ENCODE data around the gene COG5.
"Not testable (repeated sequence)": the region's sequence is repeated elsewhere in the genome, so short reads cannot be mapped to it uniquely, and the experiment has no call there.

Gene COG5

DNA sequence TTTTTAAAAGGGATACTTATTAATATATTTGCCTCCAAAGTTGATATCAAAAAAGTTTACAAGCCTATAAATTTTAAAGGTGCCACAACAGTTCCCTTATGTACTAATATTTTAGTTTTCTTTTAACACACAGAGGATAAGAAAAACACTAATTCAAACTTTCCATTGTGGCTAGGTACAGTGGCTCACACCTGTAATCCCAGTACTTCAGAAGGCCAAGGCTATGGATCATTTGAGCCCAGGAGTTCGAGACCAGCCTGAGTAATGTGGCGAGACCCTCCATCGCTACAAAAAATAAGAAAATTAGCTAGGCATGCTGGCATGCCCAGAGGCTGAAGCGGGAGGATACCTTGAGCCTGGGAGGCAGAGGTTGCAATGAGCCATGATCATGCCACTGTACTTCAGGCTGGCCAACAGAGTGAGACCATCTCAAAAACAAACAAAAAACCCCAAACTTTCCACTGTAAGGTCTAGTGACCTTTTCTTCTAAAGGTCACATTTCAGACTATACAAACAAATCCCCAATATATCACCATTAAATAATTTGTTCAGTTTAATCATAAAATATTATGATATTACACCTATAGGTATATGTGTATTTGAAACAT lies 287.4 kb downstream of the COG5 start:
- DNase-seq (ENCODE audit: low spot score), result no peak

DNA sequence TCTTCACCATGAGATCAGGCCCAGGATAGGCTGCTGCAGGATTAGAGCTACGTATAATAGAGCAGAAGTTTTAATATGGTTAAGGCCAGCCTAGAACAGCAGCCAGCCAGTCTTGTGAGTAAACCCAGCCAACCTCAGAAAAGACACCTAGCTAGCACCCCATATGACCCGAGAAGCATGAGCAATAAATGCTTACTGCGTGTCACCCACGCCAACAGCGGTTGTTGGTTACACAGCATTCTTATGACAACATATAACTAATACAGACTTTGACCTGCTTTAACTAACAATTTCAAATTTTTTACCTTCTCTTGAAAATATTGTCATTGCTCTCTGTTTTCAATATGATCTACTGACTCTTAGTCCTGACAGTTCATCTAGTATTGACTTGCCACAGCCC lies 289.2 kb downstream of the COG5 start:
- no peak for DNase-seq (ENCODE audit: low spot score)

DNA sequence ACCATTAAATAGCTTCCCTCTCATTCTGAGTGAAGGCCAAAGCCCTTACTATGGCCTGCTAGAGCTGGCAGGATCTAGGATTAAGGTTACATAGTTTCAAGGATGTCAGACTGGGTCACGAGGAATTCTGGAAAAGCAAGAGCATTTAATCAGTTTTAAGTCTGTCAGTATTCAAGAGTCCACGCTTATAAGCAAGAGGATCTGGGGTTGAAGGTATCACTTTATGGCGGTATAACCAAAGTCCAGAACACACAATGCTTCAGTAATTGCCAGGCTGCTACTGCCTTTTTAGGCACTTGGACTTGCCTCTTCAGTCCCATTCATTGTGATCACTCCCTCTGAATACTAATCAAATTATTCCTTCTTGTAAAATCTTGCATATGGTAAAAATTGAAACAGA lies 293.9 kb downstream of the COG5 start:
- no peak for DNase-seq (ENCODE audit: low spot score)

DNA sequence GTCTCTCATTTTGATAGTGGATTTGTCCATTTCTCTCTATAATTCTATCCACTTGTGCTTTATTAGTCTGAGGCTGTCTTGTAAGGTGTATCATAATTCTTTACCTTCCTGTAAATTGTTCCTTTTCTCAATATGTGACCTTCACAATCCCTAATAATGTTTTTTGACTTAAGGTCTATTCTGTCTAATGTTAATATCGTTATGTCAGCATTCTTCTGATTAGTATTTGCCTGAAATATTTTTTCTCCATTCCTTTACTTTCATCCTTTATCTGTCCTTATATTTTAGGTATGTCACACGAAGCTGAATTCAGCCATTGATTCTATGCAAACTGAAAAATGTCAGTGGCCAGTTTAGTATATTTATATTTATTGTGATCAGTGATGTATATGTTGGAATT lies 295.1 kb downstream of the COG5 start:
- no peak for DNase-seq (ENCODE audit: low spot score)

DNA sequence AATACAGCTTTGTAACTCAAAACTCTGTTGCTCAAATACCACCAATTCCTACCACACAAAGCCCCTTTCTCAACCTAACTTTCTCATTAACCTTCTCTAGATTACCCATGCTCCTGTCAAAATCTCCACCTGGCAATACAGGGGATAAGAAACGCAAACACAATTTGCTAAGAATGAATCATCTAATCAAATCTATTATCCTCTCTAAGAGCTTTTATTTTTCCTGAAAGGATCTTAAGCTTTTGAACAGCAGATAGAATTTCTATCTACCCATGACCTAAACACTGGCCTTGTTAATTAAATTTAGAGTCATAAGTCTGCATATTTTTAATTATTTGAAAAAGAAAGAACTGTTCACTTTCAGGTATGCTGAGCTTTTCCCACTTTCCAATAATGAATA lies 296.6 kb downstream of the COG5 start:
- DNase-seq (ENCODE audit: low spot score), result no peak

DNA sequence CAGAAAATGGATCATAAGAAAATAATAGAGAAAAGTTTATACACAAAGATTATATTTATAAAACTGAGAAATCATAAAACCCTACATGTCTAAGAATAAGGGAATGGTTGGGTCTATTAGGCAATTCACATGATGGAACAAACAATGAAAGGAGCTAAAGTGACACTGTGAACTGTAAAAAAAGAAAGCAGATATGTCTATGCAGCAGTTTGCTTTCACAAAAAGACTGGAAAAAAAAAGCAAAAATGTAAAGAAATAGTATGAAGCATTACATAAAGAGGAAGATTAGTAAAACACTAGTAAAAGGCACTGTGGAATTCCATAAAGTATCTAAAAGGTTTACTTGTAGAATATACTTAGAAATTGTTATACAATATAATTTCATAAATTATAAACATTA lies 299.0 kb downstream of the COG5 start:
- DNase-seq (ENCODE audit: low spot score), result no peak

DNA sequence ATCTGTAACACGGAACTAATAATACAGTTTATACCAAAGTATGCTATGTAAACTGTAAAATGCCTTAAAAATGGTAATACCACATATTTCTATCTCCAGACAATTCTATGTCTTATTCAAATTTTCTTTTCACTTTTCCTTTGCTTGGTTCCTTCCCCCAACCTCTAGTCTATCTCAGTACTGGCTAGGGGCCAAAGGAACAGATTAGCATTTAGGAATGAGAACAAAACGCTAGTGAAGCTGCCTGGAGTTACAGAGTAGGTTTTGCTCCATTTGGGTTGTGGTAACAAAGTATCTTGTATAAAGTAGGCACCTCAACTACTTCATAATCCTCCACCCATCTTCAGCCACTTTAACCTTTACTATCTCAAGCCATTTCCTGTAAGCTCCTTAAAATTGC lies 300.9 kb downstream of the COG5 start:
- DNase-seq (ENCODE audit: low spot score), result no peak

DNA sequence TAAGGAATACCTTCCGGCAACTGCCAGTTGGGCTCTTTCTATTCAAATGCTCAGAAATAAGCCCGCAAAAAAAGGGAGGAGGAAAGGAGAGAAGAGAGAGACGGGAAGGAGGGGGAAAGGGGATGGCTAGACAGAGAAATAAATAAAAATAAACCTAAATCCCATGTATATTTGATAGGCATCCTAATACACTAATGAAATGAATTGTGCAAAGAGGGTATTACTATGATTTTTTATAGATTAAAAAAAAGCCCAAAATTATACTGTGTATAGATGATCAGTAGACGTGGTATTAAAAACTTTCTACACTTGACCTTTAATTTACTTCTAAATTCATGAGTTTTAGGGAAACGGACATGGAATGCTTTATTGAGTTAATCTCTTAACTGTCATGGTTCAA lies 305.0 kb downstream of the COG5 start:
- DNase-seq (ENCODE audit: low spot score), result no peak

DNA sequence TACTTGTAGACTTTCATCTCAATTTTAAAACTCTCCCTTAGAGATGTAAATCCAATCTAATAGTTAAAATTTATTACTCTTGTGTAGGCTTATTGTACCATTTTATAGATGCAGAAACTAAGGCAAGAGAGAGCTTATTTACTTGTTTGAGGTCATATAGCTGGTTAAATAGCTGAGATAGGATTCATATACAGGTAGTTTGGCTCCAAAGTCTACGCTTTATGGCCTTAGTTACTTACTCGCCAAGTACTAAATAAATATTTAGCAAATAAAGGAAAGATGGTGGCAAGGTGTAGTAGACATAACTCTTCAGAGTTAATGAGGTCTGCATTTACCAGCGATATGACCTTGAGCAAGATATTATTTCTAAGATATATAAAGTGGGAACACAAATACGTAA lies 308.1 kb downstream of the COG5 start:
- no peak for DNase-seq (ENCODE audit: low spot score)

DNA sequence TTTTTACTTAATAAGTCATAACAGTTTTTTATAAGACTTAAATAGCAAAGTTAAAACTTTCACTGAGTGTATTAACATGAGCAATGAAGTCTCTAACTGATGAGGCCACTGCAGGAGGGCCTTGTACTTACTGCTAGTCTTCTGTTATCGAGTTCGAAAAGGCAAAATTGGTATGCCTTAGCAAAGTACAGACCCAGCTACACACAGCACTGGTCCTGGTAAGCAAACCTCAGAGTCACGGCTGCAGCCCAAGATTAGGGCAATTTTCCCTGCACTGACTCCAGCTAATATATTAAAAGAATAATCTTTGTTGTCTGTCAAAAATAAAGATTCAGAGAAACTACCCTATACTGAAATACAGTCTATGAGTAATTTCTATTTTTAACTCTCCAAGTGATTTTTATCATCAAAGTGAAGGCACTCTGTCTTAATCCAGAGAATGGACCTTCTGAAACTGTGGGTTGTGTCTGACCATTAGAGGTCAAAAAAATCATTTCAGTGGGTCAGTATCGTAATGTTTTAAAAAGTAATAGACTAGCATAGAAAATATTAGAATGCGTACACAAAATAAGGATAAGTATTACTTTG lies 309.2 kb downstream of the COG5 start:
- no peak for DNase-seq (ENCODE audit: low spot score)

DNA sequence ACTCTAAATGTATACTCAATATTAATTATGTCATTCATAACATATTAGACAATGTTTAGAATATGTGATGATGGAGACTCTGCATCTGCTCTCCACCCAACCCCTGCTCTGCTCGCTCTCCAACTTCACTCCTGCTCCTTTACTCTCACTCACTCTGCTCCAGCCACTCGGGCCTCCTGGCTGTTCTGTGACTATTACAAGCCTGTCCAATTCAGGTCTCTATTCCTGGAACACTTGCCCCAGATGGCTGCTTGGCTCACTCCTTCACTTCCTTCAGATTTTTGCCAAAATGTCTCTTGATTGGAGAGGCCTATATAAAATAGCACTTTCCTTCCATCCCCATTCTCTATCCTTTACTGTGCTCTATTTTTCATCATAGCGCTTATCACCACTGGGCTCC lies 310.1 kb downstream of the COG5 start:
- DNase-seq (ENCODE audit: low spot score), result no peak

DNA sequence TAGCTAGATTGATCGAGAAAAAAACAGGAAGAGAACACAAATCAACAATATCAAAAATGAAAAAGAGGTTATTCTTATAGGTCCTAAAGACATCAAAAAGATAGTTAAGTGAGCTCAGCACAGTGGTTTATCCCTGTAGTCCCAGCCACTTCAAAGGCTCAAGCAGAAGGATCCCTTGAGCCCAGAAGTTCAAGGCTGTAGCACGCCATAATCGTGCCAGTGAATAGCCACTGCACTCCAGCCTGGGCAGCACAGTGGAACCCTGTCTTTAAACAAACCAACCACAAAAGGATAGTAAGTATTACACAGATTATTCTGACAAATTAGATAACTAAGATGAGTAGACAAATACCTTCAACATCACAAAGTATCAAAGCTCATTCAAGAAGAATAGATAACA lies 311.8 kb downstream of the COG5 start:
- no peak for DNase-seq (ENCODE audit: low spot score)

DNA sequence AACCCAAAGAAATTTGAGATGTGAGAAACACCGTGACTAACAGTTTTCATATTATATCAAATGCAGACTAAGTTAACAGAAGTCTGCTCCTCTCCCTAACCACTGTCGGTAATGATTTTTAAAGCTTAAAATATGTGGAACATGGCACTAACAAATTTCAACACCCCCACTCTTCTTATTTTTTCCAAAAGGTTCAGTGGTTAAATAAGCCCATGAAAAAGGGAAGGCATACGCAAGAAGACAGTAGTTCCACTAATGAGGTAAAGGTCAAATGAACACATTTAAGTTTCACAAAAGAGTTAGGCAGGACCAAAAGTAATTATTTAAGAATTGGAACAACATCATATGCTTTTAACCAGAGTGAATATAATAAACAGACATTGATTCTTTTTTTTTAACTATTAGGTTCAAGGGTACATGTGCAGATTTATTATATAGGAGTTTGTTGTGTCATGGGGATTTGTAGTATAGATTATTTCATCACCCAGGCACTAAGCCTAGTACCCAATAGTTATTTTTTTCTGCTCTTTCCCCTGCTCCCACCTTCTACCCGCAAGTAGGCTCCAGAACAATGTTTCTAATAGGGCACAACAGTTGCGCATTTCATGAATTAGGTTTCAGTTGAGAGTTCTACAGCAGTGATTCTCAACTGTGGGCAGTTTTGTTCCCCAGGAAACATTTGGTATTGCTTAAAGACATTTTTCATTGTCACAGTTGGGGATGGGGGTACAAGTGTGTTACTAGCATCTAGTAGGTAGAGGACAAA lies 315.0 kb downstream of the COG5 start:
- DNase-seq (ENCODE audit: low spot score), result no peak

DNA sequence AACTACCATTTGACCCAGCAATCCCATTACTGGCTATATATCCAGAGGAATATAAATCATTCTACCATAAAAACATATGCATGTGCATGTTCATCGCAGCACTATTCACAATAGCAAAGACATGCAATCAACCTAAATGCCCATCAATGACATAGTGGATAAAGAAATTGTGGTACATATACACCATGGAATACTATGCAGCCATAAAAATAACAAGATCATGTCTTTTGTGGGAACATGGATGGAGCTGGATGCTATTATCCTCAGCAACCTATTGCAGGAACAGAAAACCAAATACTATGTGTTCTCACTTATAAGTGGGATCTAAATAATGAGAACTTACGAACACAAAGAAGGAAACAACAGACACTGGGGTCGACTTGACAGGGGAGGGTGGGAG lies 316.9 kb downstream of the COG5 start:
- DNase-seq (ENCODE audit: low spot score), result not testable (repeated sequence)

DNA sequence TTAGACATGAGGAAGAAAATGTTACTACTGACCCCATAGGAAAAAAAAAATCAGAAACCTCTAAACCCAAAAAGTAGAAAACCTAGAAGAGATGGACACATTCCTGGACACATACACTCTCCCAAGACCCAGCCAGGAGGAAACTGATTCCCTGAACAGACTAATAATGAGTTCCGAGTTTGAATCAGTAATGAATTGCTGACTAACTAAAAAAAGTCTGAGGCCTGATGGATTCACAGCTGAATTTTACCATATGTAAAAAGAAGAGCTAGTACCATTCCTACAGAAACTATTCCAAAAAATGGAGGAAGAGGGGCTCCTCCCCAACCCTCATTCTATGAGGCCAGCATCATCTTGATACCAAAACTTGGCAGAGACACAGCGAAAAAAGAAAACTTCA lies 319.1 kb downstream of the COG5 start:
- DNase-seq (ENCODE audit: low spot score), result no peak

DNA sequence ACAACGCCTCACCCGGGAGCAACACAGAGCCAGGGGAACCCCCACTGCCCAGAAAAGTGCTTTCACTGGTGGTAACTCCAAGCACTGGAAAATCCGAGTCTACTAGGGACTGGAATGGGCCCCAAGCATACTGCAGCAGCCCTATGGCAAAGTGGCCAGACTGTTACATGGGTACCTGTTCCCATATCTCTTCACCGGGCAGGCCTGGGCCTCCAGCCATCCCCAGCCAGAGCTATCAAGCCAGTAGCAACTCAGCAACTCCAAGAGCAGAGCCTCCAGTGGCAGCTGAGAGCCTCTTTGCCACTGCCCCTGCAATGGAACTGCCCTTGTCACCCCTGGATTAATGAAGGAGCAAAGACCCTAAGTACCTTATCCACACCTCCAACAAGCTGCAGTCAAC lies 321.5 kb downstream of the COG5 start:
- DNase-seq (ENCODE audit: low spot score), result no peak

DNA sequence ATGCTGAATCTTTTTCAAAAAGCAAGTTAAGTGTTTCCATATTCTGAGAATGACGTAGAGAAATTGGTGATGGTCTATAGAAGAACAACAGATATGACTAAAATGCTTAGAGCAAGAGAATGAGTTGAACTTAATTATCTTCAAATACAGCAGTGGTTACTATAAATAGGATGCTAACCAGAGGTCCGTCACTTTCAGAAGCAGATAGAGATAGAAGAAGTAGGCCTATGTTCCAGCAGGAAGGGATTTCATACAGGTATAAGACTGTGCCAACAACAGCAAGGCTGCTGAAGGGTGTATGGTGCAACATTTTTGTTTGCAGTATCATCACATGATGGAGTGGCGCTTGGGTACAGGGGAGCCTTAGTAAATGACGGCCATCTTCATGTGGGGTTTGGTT lies 326.3 kb downstream of the COG5 start:
- DNase-seq (ENCODE audit: low spot score), result no peak

DNA sequence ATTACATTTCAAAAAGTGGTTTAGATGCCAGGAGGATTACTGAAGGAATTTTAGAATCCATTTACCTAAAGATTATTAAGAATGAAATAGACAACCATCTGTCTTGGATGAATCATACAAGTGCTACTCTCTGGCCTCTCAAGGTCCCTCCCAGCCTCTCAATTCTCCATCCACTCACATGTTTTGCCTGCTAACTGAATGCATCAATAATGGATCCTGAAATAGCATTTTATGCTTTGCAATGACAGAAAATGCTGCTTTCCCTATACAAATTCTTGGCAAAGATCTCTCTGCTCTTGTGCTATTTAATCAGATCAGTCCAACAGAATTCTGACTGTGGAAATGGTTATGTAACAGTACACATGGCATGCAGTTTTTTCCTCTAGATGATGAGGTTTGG lies 326.9 kb downstream of the COG5 start:
- no peak for DNase-seq (ENCODE audit: low spot score)

DNA sequence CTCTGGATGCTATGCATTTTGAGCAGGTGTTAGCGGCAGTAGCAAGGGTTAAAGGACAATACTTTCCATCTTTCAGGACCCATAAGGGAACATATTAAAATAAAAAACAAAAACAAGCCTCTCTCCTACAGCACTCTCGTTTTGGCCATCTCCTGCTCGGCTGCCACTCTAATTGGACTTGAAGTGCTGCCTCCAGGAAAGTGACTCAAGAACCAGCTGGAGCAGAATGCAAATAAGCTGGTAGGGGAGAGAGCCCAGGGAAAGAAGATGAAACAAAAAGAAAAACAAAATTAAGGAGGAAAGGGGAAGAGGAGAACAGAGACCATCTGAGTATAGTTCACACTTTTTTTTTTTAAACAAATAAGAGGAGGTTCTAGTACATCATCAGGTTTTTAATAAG lies 329.3 kb downstream of the COG5 start:
- no peak for DNase-seq (ENCODE audit: low spot score)

DNA sequence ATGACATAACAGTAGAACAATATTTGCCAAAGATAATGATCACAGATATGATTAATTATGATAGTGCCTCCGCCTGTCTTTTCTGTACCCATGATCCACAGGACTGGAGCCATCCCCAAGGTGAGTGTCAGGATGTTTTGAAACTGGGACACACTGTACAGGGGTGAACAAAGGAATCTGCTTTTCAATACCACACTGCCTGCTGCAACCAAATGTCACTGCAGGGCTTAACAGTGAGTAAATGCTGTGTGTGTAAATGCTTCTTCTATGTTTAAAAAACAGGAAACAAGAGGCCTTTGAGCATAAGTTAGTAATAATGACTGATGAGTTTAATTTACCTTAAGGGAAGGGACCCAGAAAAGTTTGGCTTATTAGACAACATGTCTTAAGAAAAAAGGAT lies 329.7 kb downstream of the COG5 start:
- DNase-seq (ENCODE audit: low spot score), result no peak

DNA sequence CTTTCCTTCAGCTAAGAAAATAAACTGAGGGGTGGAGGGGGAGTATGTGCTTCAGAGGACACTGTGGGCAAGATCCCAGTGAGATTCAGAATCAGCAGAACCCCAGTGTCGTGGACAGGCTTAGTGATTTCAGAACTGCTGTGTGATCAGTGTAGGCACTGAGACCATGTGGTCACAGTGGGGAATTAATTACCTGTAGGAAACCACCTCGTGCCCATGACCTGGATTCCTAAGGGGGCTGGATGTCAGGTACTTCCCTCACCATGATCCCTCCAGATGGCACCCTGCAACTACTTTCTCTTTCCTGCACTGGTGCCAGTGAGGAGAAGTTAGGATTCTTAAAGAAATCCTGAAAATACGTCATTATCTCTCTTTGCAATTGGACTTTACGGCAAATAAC lies 330.5 kb downstream of the COG5 start:
- DNase-seq (ENCODE audit: low spot score), result no peak

DNA sequence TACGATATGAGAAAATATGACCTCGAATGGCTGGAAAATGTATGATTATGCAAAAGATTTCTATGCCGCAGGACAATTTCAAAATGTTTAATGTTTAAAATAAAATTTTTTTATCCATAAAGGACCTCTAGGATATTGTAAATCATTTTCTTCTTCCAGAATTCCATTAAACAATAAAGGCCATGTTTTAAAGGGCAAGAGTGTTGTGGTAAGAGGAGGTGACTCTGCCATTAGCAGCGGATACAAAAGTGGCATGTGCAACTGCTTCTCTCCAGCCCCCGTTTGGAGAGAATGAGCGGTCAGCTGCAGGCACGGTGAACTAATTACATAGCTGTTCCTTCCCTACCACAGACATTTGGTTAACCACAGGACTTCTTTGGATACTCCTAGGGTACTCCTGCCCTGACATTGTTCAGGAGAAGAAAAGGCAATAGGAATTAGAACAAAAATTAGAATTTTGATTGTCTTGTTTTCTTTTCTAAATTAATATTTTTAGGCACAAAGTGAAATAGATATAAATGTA lies 331.1 kb downstream of the COG5 start:
- DNase-seq (ENCODE audit: low spot score), result no peak

DNA sequence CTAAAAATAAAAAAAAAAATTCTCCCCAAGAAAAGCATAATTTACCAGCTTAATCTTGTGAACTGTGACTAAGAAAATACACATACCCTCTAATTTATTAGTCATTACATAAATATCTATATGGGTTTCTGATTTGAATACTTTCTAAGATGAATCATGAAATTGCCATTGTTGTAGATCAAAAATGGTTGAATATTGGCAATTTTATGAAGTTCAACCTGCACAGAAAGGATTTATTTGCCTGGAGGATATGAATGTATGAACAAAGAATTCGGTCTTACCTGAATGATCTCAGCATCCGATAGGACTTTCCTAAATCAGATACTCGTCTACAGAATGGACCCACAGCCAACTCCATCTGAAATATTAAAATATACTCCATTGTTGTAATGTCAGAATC lies 333.4 kb downstream of the COG5 start:
- DNase-seq (ENCODE audit: low spot score), result no peak

DNA sequence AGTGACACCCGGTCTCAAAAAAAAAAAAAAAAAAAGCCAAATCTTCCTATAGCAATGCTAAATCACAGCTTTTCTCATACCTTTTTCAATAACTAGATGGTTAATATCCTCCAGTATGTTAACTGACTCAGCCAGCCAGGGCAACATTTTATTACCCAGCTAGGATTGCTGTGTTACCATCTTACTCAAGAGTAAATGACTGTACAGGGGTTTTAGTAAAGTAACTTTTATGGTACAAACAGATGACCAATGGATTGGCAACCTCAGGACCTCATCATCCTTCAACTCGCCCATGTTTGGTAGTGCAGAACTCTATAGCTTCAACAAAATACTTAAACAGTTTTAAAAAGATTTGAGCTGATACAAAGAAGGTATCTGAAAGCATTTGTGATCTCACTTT lies 335.4 kb downstream of the COG5 start:
- DNase-seq (ENCODE audit: low spot score), result no peak

All from NAMALWA (cell line).